ENCODE results near the gene KRTCAP2.

GRCh38 chr1:155196103-155196892, 23.2 kb upstream of the KRTCAP2 start:
- TF ChIP-seq CTCF (IDR thresholded peaks at IDR 0.05; ENCODE audit: low read length) = no peak
- TF ChIP-seq EZH2 (optimal IDR thresholded peaks at IDR 0.05; ENCODE audit: low read depth, low read length) = no peak
